GM23248 (cell line): Measurements from ENCODE around the gene DUSP28. TPM values are rescaled to one million over a fixed set of nuclear protein-coding genes. Genes with fewer than 3 reads are reported as not detected.
A peak's percentile ranks its signal among the peaks of the same experiment; 100 is the strongest.

Source experiments
- DNase-seq: peaks from one replicate; pipeline ENCODE4 v3.0.0-alpha.2; 2015
- H2AFZ ChIP-seq: fragments of 200-600 bp; sonication (generic); 2 replicates; pipeline ENCODE4 v1.6.1; 2016; ENCODE audit warnings: antibody characterized with exemption
- H3F3A ChIP-seq: fragments of 200-600 bp; sonication (generic); 2 replicates; pipeline ENCODE4 v1.6.1; 2016; ENCODE audit warnings: mild to moderate bottlenecking, antibody characterized with exemption, mixed run types; ENCODE audit not compliant: insufficient read depth
- H3K27ac ChIP-seq: fragments of 200-600 bp; sonication (generic); 2 replicates; pipeline ENCODE4 v1.5.1; 2016; ENCODE audit warnings: mild to moderate bottlenecking
- H3K27me3 ChIP-seq: fragments of 200-600 bp; sonication (generic); replicated peaks from 2 replicates; pipeline ENCODE4 v1.6.1; 2016; ENCODE audit warnings: mild to moderate bottlenecking; ENCODE audit not compliant: insufficient read depth
- H3K36me3 ChIP-seq: fragments of 200-600 bp; sonication (generic); 2 replicates; pipeline ENCODE4 v1.6.1; 2016; ENCODE audit warnings: low read depth, mild to moderate bottlenecking
- H3K4me1 ChIP-seq: fragments of 200-600 bp; sonication (generic); 2 replicates; pipeline ENCODE4 v1.6.1; 2016; ENCODE audit warnings: mild to moderate bottlenecking; ENCODE audit not compliant: insufficient read depth
- H3K4me2 ChIP-seq: fragments of 200-600 bp; sonication (generic); one replicate; pipeline ENCODE4 v1.6.1; 2016; ENCODE audit warnings: mild to moderate bottlenecking; ENCODE audit not compliant: unreplicated experiment
- H3K4me3 ChIP-seq: fragments of 200-600 bp; sonication (generic); 2 replicates; pipeline ENCODE4 v1.5.1; 2016; ENCODE audit warnings: mild to moderate bottlenecking
- H3K79me2 ChIP-seq: fragments of 200-600 bp; sonication (generic); 2 replicates; pipeline ENCODE4 v1.6.1; 2016; ENCODE audit warnings: mild to moderate bottlenecking; ENCODE audit not compliant: insufficient read depth
- H3K9ac ChIP-seq: fragments of 200-600 bp; sonication (generic); 2 replicates; pipeline ENCODE4 v1.6.1; 2016; ENCODE audit warnings: mild to moderate bottlenecking
- H3K9me2 ChIP-seq: fragments of 200-600 bp; sonication (generic); 2 replicates; pipeline ENCODE4 v1.6.1; 2016; ENCODE audit warnings: mixed run types, mild to moderate bottlenecking, moderate library complexity; ENCODE audit not compliant: insufficient read depth
- H3K9me3 ChIP-seq: fragments of 200-600 bp; sonication (generic); one replicate; pipeline ENCODE4 v1.6.1; 2017; ENCODE audit warnings: low read depth
- H4K20me1 ChIP-seq: fragments of 200-600 bp; sonication (generic); 2 replicates; pipeline ENCODE4 v1.6.0; 2016; ENCODE audit not compliant: insufficient read depth
- EZH2 ChIP-seq: fragments of 200-600 bp; sonication (generic); IDR thresholded peaks from 2 replicates; pipeline ENCODE4 v1.6.1; 2018; ENCODE audit warnings: antibody characterized with exemption, mild to moderate bottlenecking; ENCODE audit not compliant: insufficient read depth, poor library complexity, severe bottlenecking
- EZH2phosphoT487 ChIP-seq: fragments of 200-600 bp; sonication (generic); IDR thresholded peaks from 2 replicates; pipeline ENCODE4 v1.6.1; 2018; ENCODE audit warnings: antibody characterized with exemption, moderate library complexity, mild to moderate bottlenecking, low read depth; ENCODE audit not compliant: insufficient read depth
- WGBS, 2 experiments: methylation state at CpG; one replicate each; pipeline ENCODE4 v1.1.6; 2015 to 2017; ENCODE audit warnings: low lambda C conversion rate in 2 of 2, low coverage in 1 of 2; ENCODE audit errors: missing lambda C conversion rate in 2 of 2; 5-methylcytosine and 5-hydroxymethylcytosine counted together
- in situ Hi-C: fragments of 300-500 bp; cut with MboI; formaldehyde crosslinking; loops from 2 replicates; pipeline ENCODE4 v1.15.0; 2020
- polyA plus RNA-seq: library from polyadenylated mRNA; unstranded; fragments of >200 nt; fragmentation: Nextera tagmentation; extraction: Ambion mirVana; gene quantifications from 2 replicates; pipeline ENCODE4 v1.2.1, GENCODE V29; 2016
- total RNA-seq: library from RNA; depleted of rRNA; stranded (reverse); fragments of >200 nt; shearing (Covaris generic); gene quantifications from 2 replicates; pipeline ENCODE4 v1.2.3, GENCODE V29; 2014

Gene DUSP28
- total and polyA plus RNA-seq, 2 experiments from 2014 or later = 3.2 to 4.9 TPM

DNA sequence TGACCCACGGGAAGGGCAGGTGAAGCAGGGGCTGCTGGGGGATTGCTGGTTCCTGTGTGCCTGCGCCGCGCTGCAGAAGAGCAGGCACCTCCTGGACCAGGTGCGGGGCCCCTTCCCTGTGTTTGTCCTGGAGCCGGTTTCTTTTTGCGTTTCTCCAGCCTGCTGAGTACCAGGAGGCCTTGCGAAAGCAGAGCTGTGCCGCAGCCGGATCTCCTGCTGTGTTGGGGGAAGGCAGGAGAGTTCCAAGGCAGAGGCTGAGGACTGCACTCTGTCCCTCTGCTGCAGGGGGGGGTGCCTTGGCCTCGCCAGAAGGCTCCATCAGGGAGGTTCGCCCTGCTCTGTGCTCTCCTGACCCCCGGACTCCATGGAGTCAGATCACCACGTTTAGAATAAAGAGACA lies 29.2 kb downstream of the DUSP28 start:
- no peaks in the 10 kb centered on the region for H4K20me1 ChIP-seq
- 86 to 88% methylated on average over 14 of the region's 14 CpGs for WGBS, 2 experiments

DNA sequence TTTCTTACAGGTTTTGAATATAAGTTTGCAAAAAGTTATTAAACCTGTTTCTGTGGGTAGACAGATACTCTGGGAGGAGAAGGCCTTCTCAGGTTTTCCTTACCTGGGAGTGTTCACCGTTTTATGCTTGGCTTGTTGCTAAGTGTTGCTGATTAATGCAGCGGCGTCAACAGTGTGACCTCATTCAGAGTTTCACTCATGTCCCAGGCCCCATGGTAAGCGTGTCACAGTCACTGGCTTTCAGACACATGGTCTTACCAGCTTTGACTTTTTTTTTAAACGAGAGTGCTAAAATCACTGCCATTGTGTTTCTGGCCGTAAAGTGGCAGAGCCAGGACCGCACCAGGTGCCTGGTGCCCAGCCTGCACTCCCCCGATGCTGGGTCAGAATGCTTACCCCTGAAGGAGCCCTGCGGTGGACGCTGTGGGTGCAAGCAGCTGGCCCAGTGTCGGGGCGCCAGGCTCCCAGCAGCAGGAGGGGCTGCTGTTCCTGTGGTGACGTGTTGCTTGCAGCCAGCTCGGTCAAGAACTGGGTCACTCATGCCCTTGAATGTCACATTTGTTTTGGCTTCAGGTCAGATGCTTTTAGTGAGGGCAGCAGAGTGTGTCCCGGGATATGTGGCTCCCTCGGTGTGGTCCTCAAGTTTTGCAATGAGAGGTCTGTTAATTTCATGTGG lies 29.8 kb downstream of the DUSP28 start:
- no peak overlapping the region for H2AFZ ChIP-seq
- no peak overlapping the region for H3K4me3 ChIP-seq
- no peaks in the 10 kb centered on the region for H4K20me1 ChIP-seq
- WGBS, 2 experiments = 83 to 86% methylated on average over 16 of the region's 16 CpGs
- H3K9ac ChIP-seq = no peak overlapping the region
- H3K4me1 ChIP-seq = peaks cover 10% of the 10 kb centered on the region
- H3K36me3 ChIP-seq = no peaks in the 10 kb centered on the region; the same call in 1 of the 2 replicates
- in situ Hi-C loops = no loop called here
- no peaks in the 10 kb centered on the region for H3K27me3 ChIP-seq
- H3K27ac ChIP-seq = no peak overlapping the region
- DNase-seq = no peak
- H3F3A ChIP-seq = no peaks in the 10 kb centered on the region
- H3K4me2 ChIP-seq = no peak overlapping the region
- H3K9me2 ChIP-seq = no peaks in the 10 kb centered on the region
- TF ChIP-seq EZH2 = no peak
- no peak for TF ChIP-seq EZH2phosphoT487
- H3K79me2 ChIP-seq = peaks cover 42% of the 10 kb centered on the region
- no peaks in the 10 kb centered on the region for H3K9me3 ChIP-seq

More for the DNA sequence above, 29.2 kb downstream of the DUSP28 start:
- no peak overlapping the region for H3K27ac ChIP-seq
- peaks cover 16% of the 10 kb centered on the region for H3K4me1 ChIP-seq
- H3K9me3 ChIP-seq = no peaks in the 10 kb centered on the region
- DNase-seq = no peak
- H3F3A ChIP-seq = no peaks in the 10 kb centered on the region
- H3K9ac ChIP-seq = no peak overlapping the region
- TF ChIP-seq EZH2phosphoT487 (no peak), EZH2 (no peak)
- H3K4me3 ChIP-seq = no peak overlapping the region
- H3K79me2 ChIP-seq = peaks cover 48% of the 10 kb centered on the region
- no peak overlapping the region for H3K4me2 ChIP-seq
- H2AFZ ChIP-seq = no peak overlapping the region
- in situ Hi-C loops = no loop called here
- H3K36me3 ChIP-seq = no peaks in the 10 kb centered on the region; the same call in 1 of the 2 replicates
- H3K9me2 ChIP-seq = no peaks in the 10 kb centered on the region
- no peaks in the 10 kb centered on the region for H3K27me3 ChIP-seq

DNA sequence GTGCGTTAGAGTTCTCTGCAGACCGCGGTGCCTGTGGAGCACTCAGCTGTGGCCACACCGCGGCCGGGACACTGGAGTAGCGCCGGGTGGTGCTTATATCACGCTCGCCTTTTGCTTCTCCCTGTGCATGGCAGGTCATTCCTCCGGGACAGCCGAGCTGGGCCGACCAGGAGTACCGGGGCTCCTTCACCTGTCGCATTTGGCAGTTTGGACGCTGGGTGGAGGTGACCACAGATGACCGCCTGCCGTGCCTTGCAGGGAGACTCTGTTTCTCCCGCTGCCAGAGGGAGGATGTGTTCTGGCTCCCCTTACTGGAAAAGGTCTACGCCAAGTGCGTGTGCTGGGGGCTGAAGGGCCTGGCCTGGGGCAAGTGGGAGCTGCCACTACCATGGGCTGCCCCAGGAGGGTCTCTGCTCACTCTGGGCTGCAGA lies 30.5 kb downstream of the DUSP28 start:
- Histone ChIP-seq H3K9me2 (no peaks in the 10 kb centered on the region), H2AFZ (no peak overlapping the region), H3K27me3 (no peaks in the 10 kb centered on the region), H3K4me3 (no peak overlapping the region), H3K9ac (no peak overlapping the region), H3K27ac (no peak overlapping the region), H3K4me2 (no peak overlapping the region), H3K4me1 (peaks cover 5% of the 10 kb centered on the region; the same call in 1 of the 2 replicates), H3K9me3 (no peaks in the 10 kb centered on the region), H3K79me2 (peaks cover 35% of the 10 kb centered on the region), H3F3A (no peaks in the 10 kb centered on the region), H4K20me1 (no peaks in the 10 kb centered on the region), H3K36me3 (no peaks in the 10 kb centered on the region; the same call in 1 of the 2 replicates)
- DNase-seq = no peak
- in situ Hi-C loops = no loop called here
- WGBS, 2 experiments = 96 to 98% methylated on average over 21 of the region's 21 CpGs
- TF ChIP-seq EZH2phosphoT487 (no peak), EZH2 (no peak)

DNA sequence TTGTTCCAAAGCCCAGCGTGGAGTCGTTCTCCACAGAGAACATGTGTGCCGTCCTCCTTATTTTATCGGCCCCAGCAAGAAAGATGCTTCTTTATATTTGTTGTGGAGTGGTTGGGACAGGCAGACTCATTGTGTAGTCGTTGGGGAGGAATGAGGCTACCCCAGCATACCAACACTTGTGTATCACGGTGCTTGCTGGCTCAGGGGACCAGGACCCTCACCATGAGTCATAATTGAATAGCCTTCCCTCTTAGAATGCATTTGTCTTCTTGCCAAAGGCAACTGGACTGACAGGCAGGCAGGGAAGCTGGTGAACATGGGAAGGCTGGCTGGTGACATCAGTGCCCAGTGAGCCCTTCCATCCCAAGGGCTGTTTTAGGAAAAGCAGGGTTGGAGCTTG lies 31.1 kb downstream of the DUSP28 start:
- Histone ChIP-seq H3K4me3 (no peak overlapping the region), H3K9me3 (no peaks in the 10 kb centered on the region), H3K36me3 (no peaks in the 10 kb centered on the region; the same call in 1 of the 2 replicates), H3K79me2 (peaks cover 31% of the 10 kb centered on the region), H3K27ac (no peak overlapping the region), H3K9me2 (no peaks in the 10 kb centered on the region), H2AFZ (no peak overlapping the region), H3K4me2 (no peak overlapping the region), H3K9ac (no peak overlapping the region), H3K4me1 (peaks cover 5% of the 10 kb centered on the region; the same call in 1 of the 2 replicates), H3K27me3 (no peaks in the 10 kb centered on the region), H4K20me1 (no peaks in the 10 kb centered on the region), H3F3A (no peaks in the 10 kb centered on the region)
- in situ Hi-C loops = no loop called here
- 59% methylated on average over 6 of the region's 6 CpGs for WGBS, 2 experiments
- DNase-seq = peak; percentile 11
- no peak for TF ChIP-seq EZH2phosphoT487
- TF ChIP-seq EZH2 = no peak
